NCI-H526 (cell line): ENCODE measurements around the gene ANO1.

Experiments
- DNase-seq, 2 experiments: peaks; one replicate each; lab custom pipeline; 2025; lab: John Stamatoyannopoulos, UW

The ANO1 gene

GRCh38 chr11:70164705-70165104, 86.6 kb downstream of the ANO1 start:
- DNase-seq = no peak

GRCh38 chr11:70167120-70167519, 89.0 kb downstream of the ANO1 start:
- no peak for DNase-seq

- DNase-seq = no peak
These were observed 89.7 kb downstream of the ANO1 start for GRCh38 chr11:70167723-70168404.

GRCh38 chr11:70168405-70168754, 90.3 kb downstream of the ANO1 start:
- DNase-seq = no peak

- DNase-seq = no peak
These were observed 91.0 kb downstream of the ANO1 start for GRCh38 chr11:70169127-70169526.

GRCh38 chr11:70169632-70170031, 91.5 kb downstream of the ANO1 start:
- no peak for DNase-seq

- no peak for DNase-seq
These were observed 92.6 kb downstream of the ANO1 start for GRCh38 chr11:70170596-70171210.

GRCh38 chr11:70173018-70173417, 94.9 kb downstream of the ANO1 start:
- DNase-seq = no peak

- peak in 1 of 2 experiments; percentile 46 for DNase-seq
These were observed 96.6 kb downstream of the ANO1 start for GRCh38 chr11:70174547-70175235.

GRCh38 chr11:70175236-70175698, 97.2 kb downstream of the ANO1 start:
- DNase-seq = no peak

GRCh38 chr11:70176940-70177689, 99.0 kb downstream of the ANO1 start:
- DNase-seq = no peak

GRCh38 chr11:70180906-70181305, 102.8 kb downstream of the ANO1 start:
- DNase-seq = no peak

GRCh38 chr11:70182266-70182665, 104.1 kb downstream of the ANO1 start:
- DNase-seq = no peak

GRCh38 chr11:70183032-70183431, 104.9 kb downstream of the ANO1 start:
- no peak for DNase-seq

- peak in 1 of 2 experiments; percentile 24 for DNase-seq
These were observed 105.5 kb downstream of the ANO1 start for GRCh38 chr11:70183483-70184176.

GRCh38 chr11:70184396-70184795, 106.3 kb downstream of the ANO1 start:
- DNase-seq = no peak

- DNase-seq = no peak
These were observed 107.4 kb downstream of the ANO1 start for GRCh38 chr11:70185348-70186055.

- DNase-seq = no peak
These were observed 108.3 kb downstream of the ANO1 start for GRCh38 chr11:70186420-70186819.

- no peak for DNase-seq
These were observed 108.8 kb downstream of the ANO1 start for GRCh38 chr11:70186936-70187335.

GRCh38 chr11:70187771-70188170, 109.7 kb downstream of the ANO1 start:
- no peak for DNase-seq

- DNase-seq = no peak
These were observed 111.5 kb downstream of the ANO1 start for GRCh38 chr11:70189622-70190021.
